Naive thymus-derived CD4-positive, alpha-beta T cell (primary cell): ENCODE data around the gene SCN3A. TPM values are rescaled to one million over a fixed set of nuclear protein-coding genes. Genes with fewer than 3 reads are reported as not detected.

Experiments used
- polyA plus RNA-seq, 2 donors: library from polyadenylated mRNA; unstranded; fragments of 300-500 nt; fragmentation: Illumina TruSeq; gene quantifications; one replicate each; pipeline ENCODE4 v1.2.3, GENCODE V29; 2021
- total RNA-seq, 6 experiments: library from RNA in 5 of 6; stranded (reverse) in 5 of 6; gene quantifications; 1 replicate in 5 of 6; 2 replicates in 1 of 6; pipeline ENCODE4 v1.2.3 and lab custom pipeline; 2021 to 2026

Gene SCN3A
- total and polyA plus RNA-seq, 7 experiments from 2014 or later = 0.02 to 0.64 (median 0.14) TPM; not detected in 3

Other genes starting within 250 kb of the SCN3A start
- gene SLC38A11, start 248.5 kb downstream of the SCN3A start, total RNA-seq = under 1 TPM in 1 of 5 experiments, not detected in 4; 0.49 TPM
- not detected for gene SLC38A11, start 248.5 kb downstream of the SCN3A start, polyA plus RNA-seq
- gene SCN2A, start 35.4 kb upstream of the SCN3A start, total RNA-seq = not detected
- gene SCN2A, start 35.4 kb upstream of the SCN3A start, polyA plus RNA-seq = not detected